Transverse colon (tissue), 4 donors: ENCODE results near the gene MPO. TPM values are rescaled to one million over a fixed set of nuclear protein-coding genes. Genes with fewer than 3 reads are reported as not detected.

Source experiments
- DNase-seq: peaks from one replicate; pipeline ENCODE4 v3.0.0-alpha.2; 2019
- H3K27ac ChIP-seq, 4 donors: fragments of 200-600 bp; sonication (generic); 2 replicates each; pipeline ENCODE4 v1.5.1; 2016 to 2018; ENCODE audit warnings: inconsistent platforms in 4 of 4
- H3K27me3 ChIP-seq: fragments of 200-600 bp; sonication (generic); 2 replicates; pipeline ENCODE4 v1.5.1; 2017; ENCODE audit warnings: inconsistent platforms
- H3K36me3 ChIP-seq, 4 donors: fragments of 200-600 bp; sonication (generic); 2 replicates each; pipeline ENCODE4 v1.5.1; 2017 to 2019; ENCODE audit warnings: inconsistent platforms in 4 of 4
- H3K4me1 ChIP-seq, 4 donors: fragments of 200-600 bp; sonication (generic); 2 replicates each; pipeline ENCODE4 v1.5.1; 2017 to 2020; ENCODE audit warnings: inconsistent platforms in 4 of 4
- H3K4me3 ChIP-seq, 4 donors: fragments of 200-600 bp; sonication (generic); 1 replicate in 1 of 4; 2 replicates in 3 of 4; pipeline versions ENCODE4 v1.5.1 to v1.6.1; 2017 to 2019; ENCODE audit warnings: inconsistent platforms in 4 of 4
- H3K9me3 ChIP-seq, 2 donors: fragments of 200-600 bp; sonication (generic); 2 replicates each; pipeline ENCODE4 v1.5.1; 2017 to 2019; ENCODE audit warnings: inconsistent platforms in 2 of 2
- EP300 ChIP-seq: sonication (generic); formaldehyde crosslinking; IDR thresholded peaks from one replicate; pipeline ENCODE4 v1.6.1; 2017; ENCODE audit warnings: antibody characterized with exemption, low read depth
- POLR2A ChIP-seq: fragments of 450-650 bp; IDR thresholded peaks from one replicate; pipeline ENCODE4 v1.6.1; 2016; ENCODE audit warnings: antibody characterized with exemption, mild to moderate bottlenecking, moderate library complexity
- POLR2AphosphoS5 ChIP-seq, 3 donors: sonication (generic); formaldehyde crosslinking; IDR thresholded peaks; one replicate each; pipeline ENCODE4 v1.6.1; 2016; ENCODE audit warnings: antibody characterized with exemption in 3 of 3
- WGBS, 2 donors: methylation state at CpG; one replicate each; pipeline ENCODE4 v1.1.5; 2018; ENCODE audit warnings: low coverage in 1 of 2; 5-methylcytosine and 5-hydroxymethylcytosine counted together
- in situ Hi-C, 4 donors: fragments of 200-750 bp; cut with MboI; loops; one replicate each; pipeline versions ENCODE4 v1.15.0 to v1.15.1; 2017; ENCODE audit warnings: low sequenced_read_pairs in 3 of 4, low pct_ligation_motif_present in 1 of 4, low pct_unique_long_range_greater_than_20kb in 1 of 4
- intact Hi-C: fragments of 100-400 bp; cut with DNase I; formaldehyde crosslinking; loops from one replicate; pipeline ENCODE4 v1.15.1; 2023; ENCODE audit warnings: low total_unique reads
- total RNA-seq, 4 donors: library from RNA; depleted of rRNA; stranded (reverse); fragments of >200 nt; gene quantifications; one replicate each; pipeline ENCODE4 v1.1.0, GENCODE V29; 2016
- TF ChIP-seq, protein P1 (sequence below), 5 experiments: fragments of 200-600 bp in 3 of 5; fragments of 450-650 bp in 2 of 5; sonication (generic) in 3 of 5; IDR thresholded peaks; 1 replicate in 2 of 5; 2 replicates in 3 of 5; pipeline ENCODE4 v1.5.1; 2016 to 2017; ENCODE audit warnings: antibody characterized with exemption in 5 of 5, inconsistent platforms in 3 of 5, mild to moderate bottlenecking in 2 of 5, moderate library complexity in 1 of 5

The MPO gene
- total RNA-seq, 4 donors from 2014 or later: not detected

DNA sequence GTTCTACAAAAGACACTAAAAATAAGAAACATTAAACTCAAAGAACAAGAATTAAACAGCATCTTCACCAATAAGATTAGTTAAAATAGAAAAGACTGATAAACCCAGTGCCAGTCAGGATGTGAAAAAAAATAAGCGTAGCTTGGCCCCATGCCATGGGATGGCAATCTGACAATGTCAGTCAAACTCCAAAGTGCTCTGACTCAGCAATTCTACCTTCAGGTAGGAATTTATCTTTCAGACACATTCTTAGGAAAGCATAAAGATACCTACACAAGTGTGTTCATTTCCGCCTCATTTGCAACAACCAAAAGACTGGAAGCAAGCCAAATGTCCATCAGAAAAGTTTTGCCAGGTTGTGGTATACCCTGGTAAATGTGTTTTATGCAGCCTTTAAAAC, 9.1 kb upstream of the MPO start:
- DNase-seq: no peak
- no peaks in the 10 kb centered on the region for H3K36me3 ChIP-seq
- no peak overlapping the region for H3K4me3 ChIP-seq
- in situ Hi-C loops: no loop called here
- peaks cover 48% of the 10 kb centered on the region for H3K27me3 ChIP-seq
- no peak overlapping the region for H3K27ac ChIP-seq
- 35 to 59% methylated on average over 2 of the region's 2 CpGs for WGBS, 2 donors
- TF ChIP-seq, protein P1, sequence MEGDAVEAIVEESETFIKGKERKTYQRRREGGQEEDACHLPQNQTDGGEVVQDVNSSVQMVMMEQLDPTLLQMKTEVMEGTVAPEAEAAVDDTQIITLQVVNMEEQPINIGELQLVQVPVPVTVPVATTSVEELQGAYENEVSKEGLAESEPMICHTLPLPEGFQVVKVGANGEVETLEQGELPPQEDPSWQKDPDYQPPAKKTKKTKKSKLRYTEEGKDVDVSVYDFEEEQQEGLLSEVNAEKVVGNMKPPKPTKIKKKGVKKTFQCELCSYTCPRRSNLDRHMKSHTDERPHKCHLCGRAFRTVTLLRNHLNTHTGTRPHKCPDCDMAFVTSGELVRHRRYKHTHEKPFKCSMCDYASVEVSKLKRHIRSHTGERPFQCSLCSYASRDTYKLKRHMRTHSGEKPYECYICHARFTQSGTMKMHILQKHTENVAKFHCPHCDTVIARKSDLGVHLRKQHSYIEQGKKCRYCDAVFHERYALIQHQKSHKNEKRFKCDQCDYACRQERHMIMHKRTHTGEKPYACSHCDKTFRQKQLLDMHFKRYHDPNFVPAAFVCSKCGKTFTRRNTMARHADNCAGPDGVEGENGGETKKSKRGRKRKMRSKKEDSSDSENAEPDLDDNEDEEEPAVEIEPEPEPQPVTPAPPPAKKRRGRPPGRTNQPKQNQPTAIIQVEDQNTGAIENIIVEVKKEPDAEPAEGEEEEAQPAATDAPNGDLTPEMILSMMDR (IDR thresholded peaks at IDR 0.05): no peak
- no peak for TF ChIP-seq POLR2AphosphoS5 (IDR thresholded peaks at IDR 0.05)
- no peak for TF ChIP-seq EP300
- TF ChIP-seq POLR2A: no peak
- intact Hi-C loops: no loop called here
- no peaks in the 10 kb centered on the region for H3K9me3 ChIP-seq
- H3K4me1 ChIP-seq: no peaks in the 10 kb centered on the region

DNA sequence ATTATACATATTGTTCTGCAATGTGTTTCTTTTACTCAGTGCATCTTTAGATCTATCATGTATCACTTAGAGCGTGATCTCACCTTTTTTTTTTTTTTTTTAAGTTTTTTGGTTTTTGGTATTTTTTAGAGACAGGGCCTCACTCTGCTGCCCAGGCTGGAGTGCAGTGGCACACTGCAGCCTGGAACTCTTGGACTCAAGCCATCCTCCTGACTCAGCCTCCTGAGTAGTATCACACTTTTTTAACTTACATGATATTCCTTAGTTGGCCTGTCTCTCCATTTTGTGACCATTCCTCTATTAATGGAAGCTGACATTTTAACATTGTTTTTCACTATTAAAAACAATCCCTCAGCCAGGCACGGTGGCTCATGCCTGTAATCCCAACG, 4.7 kb upstream of the MPO start:
- intact Hi-C loops (no loop called here), in situ Hi-C loops (no loop called here)
- DNase-seq: no peak
- Histone ChIP-seq H3K36me3 (no peaks in the 10 kb centered on the region), H3K4me1 (no peaks in the 10 kb centered on the region), H3K27me3 (peaks cover 36% of the 10 kb centered on the region), H3K27ac (no peak overlapping the region), H3K4me3 (no peak overlapping the region), H3K9me3 (no peaks in the 10 kb centered on the region)
- 93 to 95% methylated on average over 1 to 3 of the region's 3 CpGs for WGBS, 2 donors
- no peak for TF ChIP-seq POLR2A
- TF ChIP-seq POLR2AphosphoS5 (IDR thresholded peaks at IDR 0.05): no peak
- TF ChIP-seq EP300: no peak
- TF ChIP-seq, protein P1 (IDR thresholded peaks at IDR 0.05): no peak

DNA sequence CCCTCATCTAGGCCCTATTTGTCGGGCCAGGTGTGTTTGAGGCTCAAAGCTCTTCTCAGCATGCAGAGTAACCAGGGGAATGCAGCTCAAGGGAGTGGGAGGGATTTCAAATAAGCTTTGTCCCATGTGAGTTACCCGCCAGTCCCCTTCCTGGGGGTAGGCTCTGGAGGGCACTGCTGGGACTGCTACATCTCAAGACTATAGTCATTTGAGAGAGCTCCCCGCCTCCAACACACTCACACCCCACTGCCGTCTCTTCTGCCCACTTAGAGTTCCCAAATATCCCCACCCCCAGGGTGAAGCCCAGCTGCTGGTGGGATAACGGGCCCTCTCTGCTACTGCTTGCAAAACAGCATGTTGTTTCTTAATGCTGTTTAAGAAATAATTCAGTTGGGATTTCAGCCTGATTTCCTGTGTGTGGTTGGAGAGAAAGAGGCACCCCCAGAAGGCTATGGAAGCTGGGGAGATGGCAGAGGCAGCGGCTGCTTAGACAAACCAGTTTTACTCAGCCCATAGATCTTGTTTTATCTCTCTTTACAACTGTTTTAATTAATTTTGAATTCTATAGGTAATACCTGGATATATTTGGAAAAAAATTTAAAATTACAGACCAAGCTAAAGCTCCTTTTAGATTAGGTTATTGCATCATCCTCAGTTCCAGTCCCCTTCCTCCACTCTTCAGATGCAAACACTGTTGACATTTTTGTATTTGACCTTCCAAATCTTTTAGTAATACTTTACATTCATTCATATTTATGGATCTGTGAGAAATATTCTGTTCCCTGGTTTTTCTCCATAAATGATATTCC, 4.1 kb upstream of the MPO start:
- intact Hi-C loops (no loop called here), in situ Hi-C loops (no loop called here)
- no peak for DNase-seq
- Histone ChIP-seq H3K27ac (no peak overlapping the region), H3K9me3 (no peaks in the 10 kb centered on the region), H3K4me3 (no peak overlapping the region), H3K36me3 (no peaks in the 10 kb centered on the region), H3K27me3 (peaks cover 36% of the 10 kb centered on the region), H3K4me1 (no peaks in the 10 kb centered on the region)
- TF ChIP-seq EP300: no peak
- TF ChIP-seq, protein P1 (IDR thresholded peaks at IDR 0.05): no peak
- 48 to 69% methylated on average over 2 to 6 of the region's 6 CpGs for WGBS, 2 donors

DNA sequence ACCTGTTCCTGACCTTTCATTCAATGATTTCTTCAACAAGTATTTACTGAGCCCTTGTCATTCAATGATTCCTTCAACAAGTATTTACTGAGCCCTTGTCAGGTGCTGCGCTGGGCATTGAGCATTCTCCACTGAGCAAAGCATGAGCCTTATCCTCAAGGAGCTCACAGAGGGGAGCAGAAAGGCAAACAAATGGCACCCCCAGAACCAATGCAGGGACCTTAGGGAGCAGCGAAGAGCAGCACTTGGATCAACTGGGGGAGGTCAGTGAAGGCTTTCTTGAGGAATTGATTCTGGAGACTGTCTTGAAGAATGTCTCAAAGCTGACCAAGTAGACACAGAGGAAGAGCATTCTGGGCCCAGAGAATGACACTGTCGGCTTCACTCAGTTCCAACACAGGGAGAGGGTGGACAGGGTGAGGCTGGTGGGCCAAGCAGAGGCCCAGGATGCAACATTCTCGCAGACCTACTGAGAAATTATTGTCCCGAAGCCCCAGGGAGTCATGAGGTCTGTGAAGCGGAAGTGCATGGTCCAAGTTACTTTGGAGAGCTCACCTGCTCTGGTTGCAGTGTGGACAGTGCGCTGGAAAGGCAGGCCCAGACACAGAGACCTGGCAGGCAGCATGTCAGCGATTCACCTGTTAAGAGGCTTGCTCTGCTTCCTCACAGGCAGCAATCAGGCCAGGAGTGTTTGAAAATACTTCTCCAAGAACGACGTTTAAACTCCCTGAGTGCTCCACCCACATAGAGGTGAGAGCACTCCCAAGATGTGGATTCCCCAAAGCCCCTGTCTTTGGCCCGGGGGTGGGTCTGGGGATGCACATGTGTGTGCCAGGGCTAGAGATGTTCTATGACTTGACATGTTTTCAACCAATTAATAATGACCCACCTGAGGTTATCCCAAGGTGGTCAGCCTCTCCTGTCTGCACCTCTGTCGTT, 3.2 kb upstream of the MPO start:
- H3K27ac ChIP-seq: no peak overlapping the region
- in situ Hi-C loops (no loop called here), intact Hi-C loops (loop anchor here (1.0 kb wide), 1 partner anchor 10 kb away; no protein-coding TSS in a partner anchor)
- no peak for DNase-seq
- peaks cover 39% of the 10 kb centered on the region for H3K27me3 ChIP-seq
- H3K4me3 ChIP-seq: no peak overlapping the region
- WGBS, 2 donors: 73 to 100% methylated on average over 1 to 12 of the region's 12 CpGs
- peaks cover 0 to 7% (median 2%) of the 10 kb centered on the region in 4 donors for H3K4me1 ChIP-seq
- no peaks in the 10 kb centered on the region for H3K9me3 ChIP-seq
- H3K36me3 ChIP-seq: no peaks in the 10 kb centered on the region
- TF ChIP-seq POLR2AphosphoS5 (IDR thresholded peaks at IDR 0.05) (no peak), POLR2A (no peak), EP300 (no peak)
- TF ChIP-seq, protein P1 (IDR thresholded peaks at IDR 0.05): no peak
